ENCODE data around the gene ARHGAP45. TPM values are rescaled to one million over a fixed set of nuclear protein-coding genes. Genes with fewer than 3 reads are reported as not detected.
A peak's percentile ranks its signal among the peaks of the same experiment; 100 is the strongest.

The ARHGAP45 gene
- total and polyA plus RNA-seq, 9 of the 15 experiments (the other 6 are each of a cell fraction or from before 2014, with no cell fraction given): 0.08 to 22.1 (median 4.2) TPM

GRCh38 chr19:1130771-1131717 lies 64.1 kb downstream of the ARHGAP45 start:
- H4K20me1 ChIP-seq (replicated peaks; ENCODE audit: control insufficient read depth, insufficient read depth, low read length): no peaks in the 10 kb centered on the region; the same call in 1 of the 2 replicates
- H3K4me1 ChIP-seq (replicated peaks in 1 of 2; ENCODE audit: control insufficient read depth in 2 of 2, insufficient read depth in 2 of 2, low read length in 2 of 2): peaks cover 7 to 75% of the 10 kb centered on the region in 2 experiments
- POLR2A ChIA-PET: interaction anchor here (0.5 to 1.4 kb wide), 6 partner anchors 16 to 322 kb away, joined by 3 to 5 read pairs (median 4); no protein-coding TSS in a partner anchor
- H2AFZ ChIP-seq (ENCODE audit: low read depth, low read length): no peak overlapping the region
- no peak for DNase-seq (ENCODE audit: extremely low read depth in 1 of 4, low spot score in 3 of 4)
- H3K36me3 ChIP-seq (ENCODE audit: control insufficient read depth, insufficient read depth, low read length): peaks cover 23% of the 10 kb centered on the region; the same call in 1 of the 3 replicates
- no peaks in the 10 kb centered on the region for H3K27me3 ChIP-seq (ENCODE audit: control insufficient read depth in 2 of 2, insufficient read depth in 2 of 2, low read length in 2 of 2)
- peaks cover 16% of the 10 kb centered on the region; the same call in 2 of the 3 replicates for H3K79me2 ChIP-seq (ENCODE audit: control insufficient read depth, insufficient read depth, low read length)
- no TSS peak for BruUV-seq (replicated peaks)
- CTCF ChIA-PET (ENCODE audit: low intra/inter-chr PET ratio): no interaction called here
- H3K9me3 ChIP-seq (replicated peaks; ENCODE audit: control insufficient read depth, insufficient read depth, low read depth, low read length): no peaks in the 10 kb centered on the region
- in situ Hi-C loops (cut with MboI): no loop called here
- H3K9ac ChIP-seq (ENCODE audit: insufficient read depth in 1 of 2, low read depth in 2 of 2, low read length in 2 of 2): peak overlapping the region in 1 of 2 experiments; percentile 90; a peak in 2 of 4 replicates
- intact Hi-C loops (cut with micrococcal nuclease): no loop called here
- peak overlapping the region; percentile 80; the same call in 1 of the 3 replicates for H3K27ac ChIP-seq (ENCODE audit: extremely low read depth, low read depth, low read length)
- FAIRE-seq: no peak
- ATAC-seq: peak; percentile 5; the same call in 1 of the 3 replicates
- H3K4me3 ChIP-seq: peak overlapping the region; percentile 39; the same call in 1 of the 2 replicates
- peaks cover 3% of the 10 kb centered on the region for H3K9me1 ChIP-seq (ENCODE audit: control insufficient read depth, insufficient read depth, low read length)
- H3K4me2 ChIP-seq (ENCODE audit: insufficient read depth, low read length): no peak overlapping the region
- WGBS (ENCODE audit: insufficient coverage, low coverage, missing lambda C conversion rate): 77% methylated on average over 17 of the region's 22 CpGs
- TF ChIP-seq NR2F6 (CRISPR knock-in tag; IDR thresholded peaks at IDR 0.05): no peak
- TF ChIP-seq PTTG1 (tag; IDR thresholded peaks at IDR 0.05; ENCODE audit: low read depth): no peak
- TF ChIP-seq GATA2 (CRISPR knock-in tag; IDR thresholded peaks at IDR 0.05): no peak
- TF ChIP-seq SRSF9 (IDR thresholded peaks at IDR 0.05; ENCODE audit: borderline replicate concordance, low read depth, low read length): no peak
- TF ChIP-seq RAD21 (CRISPR knock-in tag; conservative IDR thresholded peaks at IDR 0.05 in 1 of 2, IDR thresholded peaks at IDR 0.05 in 1 of 2): no peak
- no peak for TF ChIP-seq TCFL5 (CRISPR knock-in tag; conservative IDR thresholded peaks at IDR 0.05)
- no peak for TF ChIP-seq THRB (CRISPR knock-in tag; conservative IDR thresholded peaks at IDR 0.05)
- no peak for TF ChIP-seq HMG20B (CRISPR knock-in tag; IDR thresholded peaks at IDR 0.05)
- TF ChIP-seq WHSC1 (IDR thresholded peaks at IDR 0.05; ENCODE audit: low read length): no peak
- no peak for TF ChIP-seq ZNF197 (CRISPR knock-in tag; IDR thresholded peaks at IDR 0.05; ENCODE audit: low read depth)
- no peak for TF ChIP-seq ZNF407 (IDR thresholded peaks at IDR 0.05; ENCODE audit: low read depth)
